Activated CD4-positive, alpha-beta T cell treated with anti-CD3 and anti-CD28 coated beads, Interleukin-2, Interleukin-4, amounts not matched to agents 100 ng/mL and 50 ng/mL, durations not matched to agents 16 hours and 8 hours (primary cell): ENCODE data around the gene ADK.
"Not testable (repeated sequence)": the region's sequence is repeated elsewhere in the genome, so short reads cannot be mapped to it uniquely, and the experiment has no call there.

Source experiments
- DNase-seq: peaks from one replicate; pipeline ENCODE4 v3.0.0-alpha.2; 2020; ENCODE audit warnings: low spot score

The ADK gene

DNA sequence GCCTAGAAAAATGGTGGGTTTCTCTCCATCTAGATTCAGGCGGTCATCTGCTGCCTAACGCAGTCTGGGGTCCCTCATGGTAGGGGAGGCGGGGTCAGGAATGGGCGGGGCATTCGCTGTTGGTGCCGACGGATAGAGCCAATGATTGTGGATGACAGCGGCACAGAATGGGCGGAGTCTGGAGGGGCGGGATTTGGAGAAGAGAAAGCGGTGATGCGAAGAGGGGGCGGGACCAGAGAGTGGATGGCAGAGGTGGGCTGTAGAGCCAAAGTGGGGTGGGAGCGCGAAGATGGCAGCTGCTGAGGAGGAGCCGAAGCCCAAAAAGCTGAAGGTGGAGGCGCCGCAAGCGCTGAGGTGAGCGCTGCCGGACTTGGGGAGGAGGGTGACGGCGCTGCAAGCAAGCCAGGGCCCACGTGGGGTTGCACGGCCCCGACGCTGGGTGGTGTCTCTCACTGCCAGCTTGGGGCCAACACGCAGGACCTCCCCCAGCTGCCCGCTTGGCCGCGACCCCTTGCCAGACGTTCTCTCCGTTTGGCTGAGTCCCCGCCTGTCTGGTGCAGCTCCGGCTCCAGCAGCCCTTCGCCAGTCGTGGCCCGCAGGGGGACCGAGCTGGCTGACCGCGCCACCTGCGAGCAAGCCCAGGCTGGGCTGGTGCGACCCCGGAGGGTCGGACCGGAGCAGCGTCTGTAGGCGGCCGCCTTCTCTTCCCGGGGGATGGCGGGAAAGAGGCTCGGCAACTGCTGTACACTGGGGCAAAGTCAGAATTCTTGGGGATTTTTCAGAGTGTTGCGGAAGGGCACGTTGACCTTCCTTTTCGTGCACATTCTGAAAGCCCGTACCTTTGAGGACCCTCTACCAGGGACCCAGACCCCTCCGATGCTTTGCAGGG lies at the start of gene ADK:
Gene ADK, plus strand, starts transcription at position 232 of the 889 bp plus-strand sequence. Its CDS starts 58 bp downstream, at position 290.
- peak; percentile 99 for DNase-seq

DNA sequence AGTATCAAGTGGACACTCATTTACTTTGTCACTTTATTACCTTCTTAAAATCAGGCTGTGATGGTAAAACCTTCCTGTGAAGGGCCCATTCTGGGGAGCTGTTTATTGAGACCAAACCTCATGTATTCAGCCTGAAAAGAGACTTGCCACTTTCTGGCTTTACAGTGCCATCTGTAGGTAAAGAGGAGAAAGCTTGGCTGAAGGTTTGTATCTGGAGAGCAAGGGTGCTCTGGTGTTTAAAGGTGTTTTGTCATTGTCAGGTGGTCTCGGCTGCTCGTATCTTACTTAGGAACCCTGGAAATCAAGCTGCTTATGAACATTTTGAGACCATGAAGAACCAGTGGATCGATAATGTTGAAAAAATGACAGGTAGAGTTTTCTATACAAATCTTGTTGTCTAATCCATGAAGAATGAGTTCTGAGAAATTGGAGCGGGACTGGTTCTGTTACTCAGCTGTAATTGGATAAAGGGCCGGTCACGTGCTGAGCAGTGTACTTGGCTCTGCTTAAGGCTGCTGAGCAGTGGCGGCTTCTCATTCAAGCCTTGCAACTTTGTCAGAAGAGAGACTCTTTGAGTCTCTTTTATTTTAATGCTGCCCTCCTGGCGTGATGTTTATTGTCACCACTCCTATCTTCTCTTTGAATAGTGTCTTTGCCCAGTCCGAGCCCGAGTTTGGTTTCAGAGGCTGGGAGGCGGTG lies 47.3 kb upstream of the ADK start:
- peak; percentile 38 for DNase-seq

GRCh38 chr10:74104480-74104879 lies 46.5 kb upstream of the ADK start:
- no peak for DNase-seq

- DNase-seq = no peak
These were observed 46.0 kb upstream of the ADK start for GRCh38 chr10:74104996-74105395.

GRCh38 chr10:74107391-74107790 lies 43.6 kb upstream of the ADK start:
- DNase-seq = no peak

- no peak for DNase-seq
These were observed 41.6 kb upstream of the ADK start for GRCh38 chr10:74109452-74109851.

GRCh38 chr10:74110120-74110519 lies 40.9 kb upstream of the ADK start:
- no peak for DNase-seq

DNA sequence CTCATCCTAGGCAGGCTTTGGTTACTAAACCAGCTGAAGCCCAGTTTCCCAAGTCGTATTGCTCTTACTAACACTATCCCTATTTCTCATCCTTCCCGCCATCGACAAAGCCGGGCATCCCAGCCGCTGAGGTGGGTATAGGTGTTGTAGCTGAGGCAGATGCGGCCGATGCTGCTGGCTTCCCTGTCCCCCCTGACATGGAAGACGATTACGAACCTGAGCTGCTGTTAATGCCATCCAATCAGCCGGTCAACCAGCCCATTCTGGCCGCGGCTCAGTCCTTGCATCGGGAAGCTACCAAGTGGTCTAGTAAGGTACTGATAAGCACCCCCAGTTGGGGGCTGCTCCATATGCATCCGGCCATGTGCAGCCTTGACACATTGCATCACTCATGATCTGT lies 39.2 kb upstream of the ADK start:
- no peak for DNase-seq

GRCh38 chr10:74113546-74113945 lies 37.5 kb upstream of the ADK start:
- DNase-seq = no peak

- no peak for DNase-seq
These were observed 37.0 kb upstream of the ADK start for GRCh38 chr10:74114041-74114448.

GRCh38 chr10:74117738-74118137 lies 33.3 kb upstream of the ADK start:
- no peak for DNase-seq

GRCh38 chr10:74118804-74119203 lies 32.2 kb upstream of the ADK start:
- no peak for DNase-seq

DNA sequence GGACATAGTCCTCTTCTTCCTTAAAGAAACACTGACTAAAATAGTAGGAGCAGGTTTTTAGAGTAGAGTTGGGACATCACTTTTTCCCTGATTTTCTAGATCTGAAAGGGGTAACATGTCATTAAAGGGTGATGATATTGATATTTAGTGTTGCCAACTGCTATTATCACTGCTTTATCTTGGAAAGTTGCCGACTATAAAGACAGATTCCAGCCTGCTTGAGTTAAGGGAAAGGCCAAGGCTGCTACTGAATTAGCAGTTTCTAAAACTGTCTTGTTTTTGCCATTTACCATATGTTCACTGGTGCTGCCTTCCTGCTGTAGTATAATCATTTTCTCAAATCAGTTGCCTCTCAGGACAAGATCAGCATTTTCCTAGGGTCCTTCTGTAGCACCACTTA lies 30.1 kb upstream of the ADK start:
- DNase-seq = no peak

- DNase-seq = no peak
These were observed 29.7 kb upstream of the ADK start for GRCh38 chr10:74121368-74121767.

DNA sequence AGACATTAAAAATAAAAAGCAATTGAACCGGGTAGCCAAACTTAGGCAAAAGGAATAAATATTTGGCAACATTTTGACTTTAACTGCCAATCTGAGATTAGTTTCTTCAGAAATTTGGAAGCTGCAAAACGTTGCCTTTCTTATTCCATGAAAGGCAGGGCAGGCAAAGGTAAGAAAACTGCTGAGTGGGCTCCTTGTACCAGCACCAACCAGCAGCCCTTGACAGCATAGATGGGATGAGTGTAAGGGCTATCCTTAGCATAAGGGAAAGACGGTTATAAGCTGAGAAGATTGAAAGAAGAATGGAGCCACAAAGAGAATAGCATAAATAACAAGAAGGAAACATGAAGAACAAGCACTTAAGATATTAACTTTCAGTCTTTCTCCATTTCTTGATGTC lies 29.0 kb upstream of the ADK start:
- no peak for DNase-seq

DNA sequence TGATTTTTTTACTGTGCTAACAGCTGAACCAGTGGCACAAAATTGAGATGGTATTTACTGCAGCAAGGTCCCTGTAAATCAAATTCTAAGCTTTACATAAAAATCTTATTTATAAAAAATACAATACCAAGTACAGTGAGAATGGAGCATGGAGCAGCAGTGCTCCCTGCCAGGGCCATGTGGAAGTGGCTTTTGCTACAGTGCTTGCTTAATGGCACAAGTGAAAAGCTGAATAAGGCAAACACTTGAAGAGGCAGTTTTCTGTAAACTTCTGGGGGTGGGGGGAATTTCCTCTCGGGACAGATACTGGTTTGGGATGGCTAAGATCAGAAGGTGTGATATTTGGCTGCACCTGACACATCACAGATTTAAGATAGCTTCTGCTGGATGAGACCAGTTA lies 27.9 kb upstream of the ADK start:
- DNase-seq = no peak

DNA sequence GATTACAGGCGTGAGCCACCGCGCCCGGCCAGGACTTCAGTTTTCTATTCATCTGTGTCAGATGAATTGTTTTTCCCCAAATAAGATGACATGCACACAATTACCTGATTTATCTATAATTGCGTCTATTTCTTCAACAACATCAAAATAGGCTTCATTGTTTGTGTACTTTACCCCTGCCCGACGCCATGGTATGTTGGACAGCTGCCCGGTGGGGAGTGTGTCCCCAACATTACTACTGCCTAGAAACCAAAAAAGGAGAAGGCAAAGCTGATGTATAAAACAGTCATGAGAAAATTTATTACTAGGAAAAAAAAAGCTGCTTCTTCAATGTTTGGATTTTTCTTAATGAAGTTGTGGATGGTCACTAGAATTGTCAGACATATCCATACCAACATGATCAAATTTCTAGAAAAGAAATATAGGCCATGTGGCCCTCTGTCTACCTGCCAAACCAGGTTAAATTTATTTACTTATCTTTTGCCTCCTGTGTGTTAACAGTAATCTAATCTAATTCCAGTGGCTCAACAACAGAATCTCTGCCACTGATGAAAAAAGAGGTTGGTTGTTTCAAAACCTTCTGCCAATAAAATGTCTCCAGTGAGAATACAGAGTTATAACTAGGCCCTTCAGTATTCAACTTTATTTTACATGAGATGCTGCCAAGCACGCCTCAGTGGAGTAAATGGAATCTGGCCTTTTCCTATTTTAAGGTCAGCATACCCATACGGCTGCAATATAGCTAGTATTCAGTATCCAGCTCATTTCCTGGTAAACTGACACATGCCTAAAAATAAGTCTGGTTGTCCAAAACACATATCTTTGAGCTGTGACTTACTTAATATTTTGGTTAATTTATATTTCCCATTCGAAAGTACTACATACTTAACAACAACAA lies 16.8 kb upstream of the ADK start:
- no peak for DNase-seq

- DNase-seq = no peak
These were observed 15.6 kb upstream of the ADK start for GRCh38 chr10:74135452-74135851.

DNA sequence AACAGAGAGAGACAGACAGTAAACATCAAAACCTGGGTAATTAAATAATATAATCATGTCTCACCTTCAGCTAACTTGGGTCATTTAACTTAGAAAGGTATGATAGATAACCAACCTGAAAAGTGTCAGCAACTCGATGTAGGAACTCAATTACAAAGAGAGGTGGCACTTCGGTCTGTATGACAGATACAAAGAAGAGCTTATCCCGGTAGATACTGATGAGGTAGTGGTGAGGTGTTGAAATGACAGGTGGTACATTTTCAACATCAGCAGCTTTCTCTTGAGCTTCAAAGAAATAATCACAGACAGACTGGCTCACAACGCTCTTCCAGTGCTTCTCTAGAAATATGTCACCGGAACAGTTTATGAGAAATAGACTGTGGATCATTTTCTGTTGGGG lies 13.0 kb upstream of the ADK start:
- DNase-seq = no peak

DNA sequence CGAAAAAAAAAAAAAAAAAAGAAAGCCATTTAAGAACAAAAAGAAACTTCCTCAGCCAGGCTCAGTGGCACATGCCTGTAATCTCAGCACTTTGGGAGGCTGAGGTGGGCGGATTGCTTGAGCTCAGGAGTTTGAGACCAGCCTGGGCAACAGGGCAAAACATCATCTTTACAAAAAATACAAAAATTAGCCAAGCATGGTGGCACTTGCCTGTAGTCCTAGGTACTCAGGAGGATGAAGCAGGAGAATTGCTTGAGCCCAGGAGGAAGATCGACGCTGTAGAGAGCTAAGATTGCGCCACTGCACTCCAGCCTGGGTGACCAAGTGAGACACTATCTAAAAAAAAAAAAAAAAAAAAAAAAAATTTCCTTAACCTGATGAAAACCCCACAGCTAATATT lies 12.4 kb upstream of the ADK start:
- DNase-seq = not testable (repeated sequence)

DNA sequence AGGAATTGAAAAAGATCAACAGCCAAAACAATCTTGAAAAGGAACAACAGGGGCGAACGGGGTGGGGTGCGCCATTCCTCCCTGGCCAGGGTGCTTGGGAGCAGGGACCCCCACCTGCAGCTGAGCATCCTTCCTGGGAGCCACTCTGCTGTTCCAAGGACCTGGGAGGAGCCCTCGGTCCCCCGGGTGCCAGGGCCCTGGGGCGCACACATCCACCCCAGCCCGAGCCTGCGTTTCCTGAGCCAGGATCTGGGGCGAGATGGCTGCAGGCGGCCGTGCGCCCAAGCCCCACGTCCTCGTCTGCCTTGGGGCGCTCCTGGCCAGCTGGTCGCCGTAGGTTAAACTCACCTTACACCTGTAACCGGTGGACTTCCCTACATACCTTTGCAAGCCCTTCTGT lies 11.0 kb upstream of the ADK start:
- no peak for DNase-seq

DNA sequence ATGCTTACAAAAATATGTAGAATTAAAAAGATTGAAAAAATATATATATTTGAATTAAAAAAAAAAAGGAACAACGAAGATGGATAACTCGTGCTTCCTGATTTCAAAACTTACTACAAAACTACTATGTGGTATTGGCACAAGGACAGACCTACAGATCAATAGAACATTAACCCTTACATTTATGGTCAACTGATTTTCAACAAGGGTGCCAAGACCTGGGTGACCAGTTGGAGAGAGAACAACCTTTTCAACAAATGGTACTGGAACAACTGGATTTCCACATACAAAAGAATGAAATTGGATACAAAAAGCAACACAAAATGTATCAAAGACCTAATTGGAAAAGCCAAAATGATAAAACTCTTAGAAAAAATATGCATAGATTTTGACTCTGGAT lies 10.5 kb upstream of the ADK start:
- no peak for DNase-seq
